ENCODE results near the gene STK39.
"Not testable (repeated sequence)": the region's sequence is repeated elsewhere in the genome, so short reads cannot be mapped to it uniquely, and the experiment has no call there.

Gene STK39

GRCh38 chr2:168130346-168130745 is 117.0 kb downstream of the STK39 start:
- Histone ChIP-seq H3K27ac (peak overlapping the region; percentile 30), H3K4me3 (ENCODE audit: low read depth in 1 of 2, low read length in 1 of 2) (no peak overlapping the region), H3K4me1 (ENCODE audit: control insufficient read depth in 1 of 2, insufficient read depth in 1 of 2, low read depth in 1 of 2, low read length in 1 of 2) (peaks cover 9 to 21% of the 10 kb centered on the region in 2 experiments), H3K36me3 (peaks cover 6% of the 10 kb centered on the region), H3K9me3 (no peaks in the 10 kb centered on the region), H3K27me3 (no peaks in the 10 kb centered on the region)
- TF ChIP-seq, protein P1, sequence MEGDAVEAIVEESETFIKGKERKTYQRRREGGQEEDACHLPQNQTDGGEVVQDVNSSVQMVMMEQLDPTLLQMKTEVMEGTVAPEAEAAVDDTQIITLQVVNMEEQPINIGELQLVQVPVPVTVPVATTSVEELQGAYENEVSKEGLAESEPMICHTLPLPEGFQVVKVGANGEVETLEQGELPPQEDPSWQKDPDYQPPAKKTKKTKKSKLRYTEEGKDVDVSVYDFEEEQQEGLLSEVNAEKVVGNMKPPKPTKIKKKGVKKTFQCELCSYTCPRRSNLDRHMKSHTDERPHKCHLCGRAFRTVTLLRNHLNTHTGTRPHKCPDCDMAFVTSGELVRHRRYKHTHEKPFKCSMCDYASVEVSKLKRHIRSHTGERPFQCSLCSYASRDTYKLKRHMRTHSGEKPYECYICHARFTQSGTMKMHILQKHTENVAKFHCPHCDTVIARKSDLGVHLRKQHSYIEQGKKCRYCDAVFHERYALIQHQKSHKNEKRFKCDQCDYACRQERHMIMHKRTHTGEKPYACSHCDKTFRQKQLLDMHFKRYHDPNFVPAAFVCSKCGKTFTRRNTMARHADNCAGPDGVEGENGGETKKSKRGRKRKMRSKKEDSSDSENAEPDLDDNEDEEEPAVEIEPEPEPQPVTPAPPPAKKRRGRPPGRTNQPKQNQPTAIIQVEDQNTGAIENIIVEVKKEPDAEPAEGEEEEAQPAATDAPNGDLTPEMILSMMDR (IDR thresholded peaks at IDR 0.05) = no peak

- TF ChIP-seq, protein P1 (IDR thresholded peaks at IDR 0.05) = no peak
- Histone ChIP-seq H3K36me3 (peaks cover 6% of the 10 kb centered on the region), H3K27me3 (no peaks in the 10 kb centered on the region), H3K4me1 (ENCODE audit: control insufficient read depth in 1 of 2, insufficient read depth in 1 of 2, low read depth in 1 of 2, low read length in 1 of 2) (peaks cover 6 to 11% of the 10 kb centered on the region in 2 experiments), H3K9me3 (no peaks in the 10 kb centered on the region), H3K4me3 (ENCODE audit: low read depth in 1 of 2, low read length in 1 of 2) (no peak overlapping the region), H3K27ac (no peak overlapping the region)
These were observed 120.0 kb downstream of the STK39 start for GRCh38 chr2:168127371-168127770.

DNA sequence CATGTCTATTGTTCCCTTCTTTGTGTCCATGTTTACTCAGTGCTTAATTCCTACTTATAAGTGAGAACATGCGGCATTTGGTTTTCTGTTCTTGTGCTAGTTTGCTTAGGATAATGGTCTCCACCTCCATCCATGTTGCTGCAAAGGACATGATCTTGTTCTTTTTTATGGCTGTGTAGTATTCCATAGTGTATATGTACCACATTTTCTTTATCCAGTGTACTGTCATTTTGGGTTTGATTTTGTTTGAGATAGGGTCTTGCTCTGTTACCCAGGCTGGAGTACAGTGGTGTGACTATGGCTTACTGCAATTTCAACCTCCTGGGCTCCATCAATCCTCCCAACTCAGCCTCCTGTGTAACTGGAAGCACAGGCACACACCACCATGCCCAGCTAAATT is 125.2 kb downstream of the STK39 start:
- H3K27me3 ChIP-seq, H3K36me3 ChIP-seq, H3K27ac ChIP-seq: not testable (repeated sequence)

DNA sequence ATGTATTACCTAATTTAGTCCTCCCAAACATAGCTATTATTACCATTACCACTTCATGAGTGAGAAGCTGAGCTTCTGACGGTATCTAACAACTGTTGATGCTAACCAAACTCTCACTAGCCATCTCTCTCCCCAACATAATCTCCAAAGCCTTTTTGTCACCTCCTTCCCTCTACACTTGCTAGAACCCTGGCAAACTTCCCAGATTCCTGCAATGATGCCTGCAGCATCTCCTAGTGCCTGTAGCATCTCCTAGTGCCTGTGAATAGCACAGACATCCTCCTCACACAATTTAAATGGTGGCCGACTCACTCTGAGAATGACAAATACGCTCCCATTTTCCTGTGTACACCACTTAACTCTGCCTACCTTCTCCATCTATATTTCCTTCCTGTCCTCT is 126.7 kb downstream of the STK39 start:
- no peak overlapping the region for H3K27ac ChIP-seq
- no peaks in the 10 kb centered on the region for H3K4me1 ChIP-seq (ENCODE audit: control insufficient read depth in 1 of 2, insufficient read depth in 1 of 2, low read depth in 1 of 2, low read length in 1 of 2)
- H3K36me3 ChIP-seq = no peaks in the 10 kb centered on the region
- no peak overlapping the region for H3K4me3 ChIP-seq (ENCODE audit: low read depth in 1 of 2, low read length in 1 of 2)
- TF ChIP-seq, protein P1 (IDR thresholded peaks at IDR 0.05) = no peak
- H3K9me3 ChIP-seq = no peaks in the 10 kb centered on the region
- H3K27me3 ChIP-seq = no peaks in the 10 kb centered on the region

More for the DNA sequence above, 125.2 kb downstream of the STK39 start:
- H3K9me3 ChIP-seq; H3K4me1 ChIP-seq (ENCODE audit: control insufficient read depth in 1 of 2, insufficient read depth in 1 of 2, low read depth in 1 of 2, low read length in 1 of 2); H3K4me3 ChIP-seq (ENCODE audit: low read depth in 1 of 2, low read length in 1 of 2): not testable (repeated sequence)

GRCh38 chr2:168120310-168120709 is 127.1 kb downstream of the STK39 start:
- TF ChIP-seq, protein P1 (IDR thresholded peaks at IDR 0.05) = no peak
- Histone ChIP-seq H3K4me3 (ENCODE audit: low read depth in 1 of 2, low read length in 1 of 2) (no peak overlapping the region), H3K27me3 (no peaks in the 10 kb centered on the region), H3K36me3 (no peaks in the 10 kb centered on the region), H3K27ac (no peak overlapping the region), H3K9me3 (no peaks in the 10 kb centered on the region), H3K4me1 (ENCODE audit: control insufficient read depth in 1 of 2, insufficient read depth in 1 of 2, low read depth in 1 of 2, low read length in 1 of 2) (no peaks in the 10 kb centered on the region)

- Histone ChIP-seq H3K9me3 (no peaks in the 10 kb centered on the region), H3K27ac (no peak overlapping the region), H3K4me1 (ENCODE audit: control insufficient read depth in 1 of 2, insufficient read depth in 1 of 2, low read depth in 1 of 2, low read length in 1 of 2) (no peaks in the 10 kb centered on the region), H3K27me3 (no peaks in the 10 kb centered on the region), H3K4me3 (ENCODE audit: low read depth in 1 of 2, low read length in 1 of 2) (no peak overlapping the region), H3K36me3 (no peaks in the 10 kb centered on the region)
- TF ChIP-seq, protein P1 (IDR thresholded peaks at IDR 0.05) = no peak
These were observed 127.8 kb downstream of the STK39 start for GRCh38 chr2:168119515-168120141.

All from neutrophil (primary cell).